Right cardiac atrium (tissue), 5 donors: Measurements from ENCODE around the gene CDC42EP5. TPM values are rescaled to one million over a fixed set of nuclear protein-coding genes. Genes with fewer than 3 reads are reported as not detected.

Experiments
- ATAC-seq, 2 donors: fragments of 200-7000 bp; cut with Tn5 transposase; one replicate each; pipeline versions ENCODE4 v1.8.0 to v1.9.1; 2020; ENCODE audit warnings: moderate library complexity in 2 of 2, mild to moderate bottlenecking in 1 of 2
- DNase-seq, 3 donors: peaks; one replicate each; pipeline ENCODE4 v3.0.0-alpha.2; 2020
- H3K27ac ChIP-seq: one replicate; pipeline ENCODE4 v1.5.1; 2013; ENCODE audit warnings: mild to moderate bottlenecking, low read length, control low read depth, moderate library complexity
- H3K27me3 ChIP-seq: one replicate; pipeline ENCODE4 v1.6.1; 2013; ENCODE audit not compliant: control insufficient read depth, insufficient read depth
- H3K4me1 ChIP-seq: one replicate; pipeline ENCODE4 v1.6.1; 2013; ENCODE audit warnings: low read length; ENCODE audit not compliant: control insufficient read depth, insufficient read depth
- H3K4me3 ChIP-seq: one replicate; pipeline ENCODE4 v1.5.1; 2013; ENCODE audit warnings: low read length, control low read depth
- H3K9me3 ChIP-seq: one replicate; pipeline ENCODE4 v1.6.1; 2013; ENCODE audit warnings: low read length; ENCODE audit not compliant: control insufficient read depth
- WGBS: extraction: QIAGEN DNeasy Blood & Tissue Kit; methylation state at CpG from one replicate; pipeline ENCODE4 v1.1.7; 2013; 5-methylcytosine and 5-hydroxymethylcytosine counted together
- intact Hi-C, 4 donors: fragments of 100-400 bp; cut with DNase I; formaldehyde crosslinking; loops; one replicate each; pipeline versions ENCODE4 v1.11.0 to v1.14.0; 2022 to 2023
- polyA plus RNA-seq: library from polyadenylated mRNA; stranded (reverse); fragments of 200-250 nt; gene quantifications from one replicate; pipeline ENCODE4 v1.2.3, GENCODE V29; 2013
- total RNA-seq, 4 donors: library from RNA; stranded (reverse); fragmentation: NEBNext Ultra II Directional; extraction: Animal tissue kit (Norgen Biotek cat#: 25700); gene quantifications; one replicate each; pipeline ENCODE4 v1.2.1, GENCODE V29; 2021
- donor health status: healthy with polysubstance abuse.
- donor health status: DM: no; HTN: yes; CAD: no.
- donor health status: DM: no; HTN: no; CAD: no.
- donor health status: DM: no; HTN: yes; CAD: no; lungs with severe emphysema.
- donor health status: DM: yes; HTN: yes; CAD: no.

CDC42EP5 gene
- total and polyA plus RNA-seq, 5 donors, result 10.4 to 22.5 (median 12.4) TPM

GRCh38 chr19:54422136-54422535 is 51.0 kb downstream of the CDC42EP5 start:
- ATAC-seq, result no peak
- WGBS, result 69% methylated on average over 20 of the region's 20 CpGs

GRCh38 chr19:54421521-54421920 is 51.6 kb downstream of the CDC42EP5 start:
- Histone ChIP-seq H3K4me1 (no peaks in the 10 kb centered on the region), H3K4me3 (no peak overlapping the region), H3K27ac (peak overlapping the region; percentile 20), H3K9me3 (no peaks in the 10 kb centered on the region), H3K27me3 (no peaks in the 10 kb centered on the region)
- intact Hi-C loops, result no loop called here
- 79% methylated on average over 7 of the region's 7 CpGs for WGBS
- DNase-seq (peak in 1 of 3 donors; percentile 7), ATAC-seq (no peak)

More at GRCh38 chr19:54422136-54422535, 51.0 kb downstream of the CDC42EP5 start:
- no peaks in the 10 kb centered on the region for H3K9me3 ChIP-seq
- H3K4me3 ChIP-seq, result no peak overlapping the region
- intact Hi-C loops, result no loop called here
- H3K4me1 ChIP-seq, result no peaks in the 10 kb centered on the region
- peak in 1 of 3 donors; percentile 33 for DNase-seq
- no peak overlapping the region for H3K27ac ChIP-seq
- no peaks in the 10 kb centered on the region for H3K27me3 ChIP-seq

GRCh38 chr19:54421169-54421516 is 52.0 kb downstream of the CDC42EP5 start:
- Histone ChIP-seq H3K27ac (no peak overlapping the region), H3K4me3 (no peak overlapping the region), H3K9me3 (no peaks in the 10 kb centered on the region), H3K4me1 (no peaks in the 10 kb centered on the region), H3K27me3 (no peaks in the 10 kb centered on the region)
- ATAC-seq (peak in 1 of 2 donors; percentile 2), DNase-seq (peak in 1 of 3 donors; percentile 56)
- WGBS, result 36% methylated on average over 9 of the region's 9 CpGs
- intact Hi-C loops, result no loop called here

GRCh38 chr19:54420383-54421168 is 52.5 kb downstream of the CDC42EP5 start:
- ATAC-seq (peak; percentile 64 to 83), DNase-seq (peak; percentile 76 to 87 (median 79))
- 6% methylated on average over 37 of the region's 37 CpGs for WGBS
- Histone ChIP-seq H3K9me3 (no peaks in the 10 kb centered on the region), H3K27ac (no peak overlapping the region), H3K4me1 (no peaks in the 10 kb centered on the region), H3K4me3 (no peak overlapping the region), H3K27me3 (no peaks in the 10 kb centered on the region)
- intact Hi-C loops, result no loop called here

- 19% methylated on average over 10 of the region's 10 CpGs for WGBS
- Histone ChIP-seq H3K27ac (no peak overlapping the region), H3K4me1 (no peaks in the 10 kb centered on the region), H3K27me3 (no peaks in the 10 kb centered on the region), H3K9me3 (no peaks in the 10 kb centered on the region), H3K4me3 (no peak overlapping the region)
- DNase-seq (no peak), ATAC-seq (no peak)
- intact Hi-C loops, result no loop called here
These were observed 53.1 kb downstream of the CDC42EP5 start for GRCh38 chr19:54420068-54420382.

GRCh38 chr19:54418930-54419800 is 53.9 kb downstream of the CDC42EP5 start:
- no peak overlapping the region for H3K4me3 ChIP-seq

GRCh38 chr19:54418030-54418929 is 54.8 kb downstream of the CDC42EP5 start:
- no peaks in the 10 kb centered on the region for H3K4me1 ChIP-seq
- DNase-seq (no peak), ATAC-seq (no peak)
- WGBS, result 19% methylated on average over 25 of the region's 25 CpGs
- intact Hi-C loops, result no loop called here
- H3K4me3 ChIP-seq, result no peak overlapping the region
- no peaks in the 10 kb centered on the region for H3K27me3 ChIP-seq
- no peaks in the 10 kb centered on the region for H3K9me3 ChIP-seq
- H3K27ac ChIP-seq, result peak overlapping the region; percentile 14

More at GRCh38 chr19:54418930-54419800, 53.9 kb downstream of the CDC42EP5 start:
- H3K27ac ChIP-seq, result no peak overlapping the region
- WGBS, result 75% methylated on average over 26 of the region's 26 CpGs
- DNase-seq (peak in 1 of 3 donors; percentile 24), ATAC-seq (no peak)
- no peaks in the 10 kb centered on the region for H3K27me3 ChIP-seq
- no peaks in the 10 kb centered on the region for H3K9me3 ChIP-seq
- intact Hi-C loops, result no loop called here
- H3K4me1 ChIP-seq, result no peaks in the 10 kb centered on the region

GRCh38 chr19:54416695-54417491 is 56.2 kb downstream of the CDC42EP5 start:
- ATAC-seq (no peak), DNase-seq (no peak)
- Histone ChIP-seq H3K27ac (no peak overlapping the region), H3K9me3 (no peaks in the 10 kb centered on the region), H3K4me1 (no peaks in the 10 kb centered on the region), H3K4me3 (no peak overlapping the region), H3K27me3 (no peaks in the 10 kb centered on the region)
- WGBS, result 34% methylated on average over 44 of the region's 44 CpGs
- intact Hi-C loops, result no loop called here

GRCh38 chr19:54415901-54416673 is 57.0 kb downstream of the CDC42EP5 start:
- Histone ChIP-seq H3K27ac (no peak overlapping the region), H3K27me3 (no peaks in the 10 kb centered on the region), H3K4me3 (peak overlapping the region; percentile 3), H3K4me1 (no peaks in the 10 kb centered on the region), H3K9me3 (no peaks in the 10 kb centered on the region)
- WGBS, result 5% methylated on average over 28 of the region's 28 CpGs
- intact Hi-C loops, result no loop called here
- DNase-seq (no peak), ATAC-seq (no peak)
